B cell (primary cell): ENCODE results near the gene PITX3.

Source experiments
- CTCF ChIP-seq: fragments of 200-600 bp; IDR thresholded peaks from one replicate; pipeline ENCODE4 v1.8.0; 2022; ENCODE audit warnings: antibody characterized with exemption, mild to moderate bottlenecking
- EZH2 ChIP-seq: IDR thresholded peaks from 2 replicates; pipeline ENCODE4 v1.6.1; 2012; ENCODE audit warnings: borderline replicate concordance, low read depth, mild to moderate bottlenecking, moderate library complexity, low read length; ENCODE audit not compliant: insufficient read depth, poor library complexity, severe bottlenecking

- TF ChIP-seq CTCF (no peak), EZH2 (no peak)
Measured at GRCh38 chr10:102208311-102209035, 32.8 kb downstream of the PITX3 start.
